Ureter (tissue), 1 donor: ENCODE results near the gene KCNK17. TPM values are rescaled to one million over a fixed set of nuclear protein-coding genes. Genes with fewer than 3 reads are reported as not detected.

Experiments used
- DNase-seq: peaks from one replicate; pipeline ENCODE4 v3.0.0-alpha.2; 2020; ENCODE audit warnings: low spot score
- total RNA-seq: library from RNA; stranded (reverse); gene quantifications from one replicate; pipeline ENCODE4 v1.2.4, GENCODE V29; 2023
- donor health status: DM: yes; HTN: yes; CAD: no.

The KCNK17 gene
- total RNA-seq, 1 donor from 2014 or later, result not detected

GRCh38 chr6:39266782-39267355, 47.4 kb downstream of the KCNK17 start:
- no peak for DNase-seq

GRCh38 chr6:39266375-39266774, 47.8 kb downstream of the KCNK17 start:
- no peak for DNase-seq

- no peak for DNase-seq
Measured at GRCh38 chr6:39263303-39264037, 50.7 kb downstream of the KCNK17 start.

GRCh38 chr6:39261751-39262150, 52.5 kb downstream of the KCNK17 start:
- DNase-seq, result no peak

GRCh38 chr6:39260953-39261352, 53.3 kb downstream of the KCNK17 start:
- no peak for DNase-seq

GRCh38 chr6:39260456-39260855, 53.8 kb downstream of the KCNK17 start:
- DNase-seq, result no peak

GRCh38 chr6:39256294-39256940, 57.8 kb downstream of the KCNK17 start:
- DNase-seq, result no peak

- no peak for DNase-seq
Measured at GRCh38 chr6:39254999-39255535, 59.2 kb downstream of the KCNK17 start.

- DNase-seq, result no peak
Measured at GRCh38 chr6:39251406-39251805, 62.8 kb downstream of the KCNK17 start.

- DNase-seq, result no peak
Measured at GRCh38 chr6:39250507-39250906, 63.7 kb downstream of the KCNK17 start.

- no peak for DNase-seq
Measured at GRCh38 chr6:39249278-39249677, 64.9 kb downstream of the KCNK17 start.

Other genes with a start within 250 kb of the KCNK17 start
- gene SAYSD1, start 199.2 kb downstream of the KCNK17 start, total RNA-seq, result 19.3 TPM
- 9.8 TPM for gene KCNK5, start 84.9 kb downstream of the KCNK17 start, total RNA-seq
- gene KCNK16, start 8.3 kb upstream of the KCNK17 start, total RNA-seq, result not detected